GM19099 (cell line): Measurements from ENCODE around the gene LGSN.

Experiments
- POLR2A ChIP-seq: IDR thresholded peaks from 3 replicates; pipeline ENCODE4 v1.6.1; 2011; ENCODE audit warnings: low read depth; ENCODE audit not compliant: insufficient read length; ENCODE audit errors: extremely low read depth

The LGSN gene

GRCh38 chr6:63313111-63313510 is 6.7 kb downstream of the LGSN start:
- no peak for TF ChIP-seq POLR2A

DNA sequence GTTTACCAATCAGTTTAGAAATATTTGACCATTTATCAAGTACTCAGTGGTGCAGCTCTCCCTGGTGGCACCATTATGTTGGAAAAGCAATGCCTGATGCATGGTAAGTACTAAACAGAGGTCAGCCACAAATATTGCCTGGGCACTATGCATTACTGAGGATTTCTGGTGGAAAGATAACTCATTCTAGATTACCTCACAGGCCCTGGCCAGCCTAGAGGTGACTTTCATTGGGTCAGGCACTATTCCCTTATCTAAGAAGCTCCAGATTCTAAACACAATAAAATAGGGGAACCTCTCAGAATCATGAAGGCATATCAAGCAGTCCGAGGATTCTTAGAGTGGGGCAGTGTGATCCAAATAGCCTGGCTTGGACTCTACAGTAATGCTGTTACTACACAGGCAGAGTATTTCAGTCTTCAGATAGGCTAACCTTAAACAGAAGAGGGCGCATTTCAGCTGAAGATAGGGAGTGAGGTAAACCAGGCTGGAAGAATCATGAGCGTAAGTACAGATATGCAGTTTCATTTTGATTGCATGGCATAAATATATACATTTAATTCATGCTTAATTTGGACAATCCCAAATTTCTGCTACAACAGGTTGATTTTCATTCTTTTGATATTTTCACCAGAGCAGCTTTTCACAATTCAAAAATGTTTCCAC is 12.1 kb downstream of the LGSN start:
- no peak for TF ChIP-seq POLR2A

DNA sequence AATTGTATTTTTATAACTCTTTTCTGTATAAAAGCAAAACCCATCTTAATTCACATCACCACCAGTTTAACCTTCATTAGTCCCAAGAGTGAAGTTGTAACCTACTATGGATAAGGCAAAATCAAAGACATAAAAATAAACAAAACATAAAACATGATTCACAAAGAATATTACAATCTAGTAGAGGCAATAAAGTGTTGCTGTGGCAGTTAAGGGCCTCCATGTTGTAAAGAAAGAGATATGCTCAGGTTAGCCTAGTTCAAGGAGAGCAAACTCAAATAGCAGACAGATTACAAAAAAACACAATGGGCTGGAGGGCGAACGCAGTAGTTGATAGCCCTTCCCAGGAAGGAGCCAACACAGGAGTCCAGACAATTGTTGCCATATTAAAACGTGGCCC is 13.4 kb downstream of the LGSN start:
- no peak for TF ChIP-seq POLR2A

GRCh38 chr6:63305277-63305676 is 14.5 kb downstream of the LGSN start:
- TF ChIP-seq POLR2A, result no peak

GRCh38 chr6:63303476-63303875 is 16.3 kb downstream of the LGSN start:
- no peak for TF ChIP-seq POLR2A

DNA sequence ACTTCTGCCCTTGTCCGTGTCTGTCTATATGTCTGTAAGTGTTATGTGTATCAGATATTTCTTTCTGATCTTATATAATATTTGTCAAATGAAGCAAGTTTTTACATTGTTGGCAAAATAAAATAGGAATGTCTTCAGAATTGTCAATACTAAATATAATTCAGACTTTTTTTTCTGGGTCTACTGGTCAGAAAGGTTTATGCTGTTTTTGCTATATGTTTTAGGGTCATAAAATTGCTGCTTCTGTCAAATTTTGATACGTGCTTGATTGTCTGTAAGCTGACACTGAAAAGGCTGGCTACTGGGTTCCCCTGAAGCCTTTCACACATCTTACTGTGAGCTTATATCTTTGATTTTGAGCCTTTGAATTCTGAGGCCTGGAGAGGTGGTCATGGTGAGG is 20.1 kb downstream of the LGSN start:
- TF ChIP-seq POLR2A, result no peak

- no peak for TF ChIP-seq POLR2A
Observed at GRCh38 chr6:63295553-63296194, 24.1 kb downstream of the LGSN start.

GRCh38 chr6:63290492-63291058 is 29.2 kb downstream of the LGSN start:
- TF ChIP-seq POLR2A, result no peak

GRCh38 chr6:63289269-63289872 is 30.4 kb downstream of the LGSN start:
- no peak for TF ChIP-seq POLR2A

GRCh38 chr6:63280639-63281180 is 39.1 kb downstream of the LGSN start:
- TF ChIP-seq POLR2A, result no peak

DNA sequence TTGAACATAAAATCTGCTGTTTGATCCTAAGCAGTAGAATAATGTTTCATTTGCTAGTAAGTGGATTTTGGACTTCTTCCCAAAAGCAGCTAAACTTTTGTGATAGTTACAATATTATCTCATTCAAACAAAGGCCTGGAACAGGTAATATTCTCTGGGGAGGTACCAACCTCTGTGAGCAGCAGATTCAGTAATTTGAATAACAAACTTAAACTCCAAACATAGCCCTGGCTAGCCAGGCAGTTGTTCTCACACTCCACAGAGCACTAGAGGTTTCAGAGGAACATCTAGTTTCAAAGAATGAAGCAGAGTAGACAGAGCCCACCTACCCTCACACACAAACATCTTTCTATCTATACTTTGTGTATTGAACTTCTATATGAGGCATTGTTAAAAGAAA is 40.9 kb downstream of the LGSN start:
- no peak for TF ChIP-seq POLR2A

GRCh38 chr6:63275953-63276352 is 43.8 kb downstream of the LGSN start:
- TF ChIP-seq POLR2A, result no peak

- no peak for TF ChIP-seq POLR2A
Observed at GRCh38 chr6:63272397-63272796, 47.4 kb downstream of the LGSN start.

DNA sequence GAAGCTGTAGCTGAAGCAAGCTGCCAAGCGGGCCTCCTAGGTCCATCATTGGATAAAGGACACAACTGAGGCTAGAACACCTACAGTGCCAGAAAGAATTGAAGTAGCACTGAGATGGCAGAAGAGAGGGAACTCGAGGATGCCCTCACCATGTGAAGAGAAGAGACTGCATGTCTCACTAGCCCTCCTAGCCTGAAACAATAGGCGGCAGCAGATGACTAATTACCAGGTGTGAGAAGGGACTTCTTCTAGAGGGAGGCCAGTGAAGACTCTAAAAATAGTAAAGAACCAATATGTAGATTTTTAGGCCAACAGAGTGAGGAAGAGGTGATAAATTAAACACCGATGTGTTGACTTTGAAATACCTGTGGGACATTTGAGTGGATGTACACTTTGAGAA is 50.3 kb downstream of the LGSN start:
- TF ChIP-seq POLR2A, result no peak

DNA sequence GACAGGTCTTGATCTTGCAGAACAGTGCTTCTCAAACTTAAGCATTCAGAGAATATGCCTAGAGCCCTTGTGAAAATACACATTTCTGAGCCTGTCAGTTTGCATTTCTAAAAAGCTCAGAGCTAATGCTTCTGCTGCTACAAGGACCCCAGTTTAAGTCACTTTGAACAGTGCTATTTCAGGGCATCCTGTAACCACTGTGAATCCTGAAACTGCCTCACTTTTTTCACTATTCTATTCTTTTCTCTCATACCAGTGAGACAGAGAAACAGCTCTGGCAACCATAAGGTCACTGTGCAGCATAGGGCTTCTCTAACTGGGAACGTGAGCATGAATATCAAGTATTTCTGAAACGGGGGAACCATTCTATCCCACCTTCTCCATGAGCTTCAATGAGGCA is 51.2 kb downstream of the LGSN start:
- TF ChIP-seq POLR2A, result no peak

DNA sequence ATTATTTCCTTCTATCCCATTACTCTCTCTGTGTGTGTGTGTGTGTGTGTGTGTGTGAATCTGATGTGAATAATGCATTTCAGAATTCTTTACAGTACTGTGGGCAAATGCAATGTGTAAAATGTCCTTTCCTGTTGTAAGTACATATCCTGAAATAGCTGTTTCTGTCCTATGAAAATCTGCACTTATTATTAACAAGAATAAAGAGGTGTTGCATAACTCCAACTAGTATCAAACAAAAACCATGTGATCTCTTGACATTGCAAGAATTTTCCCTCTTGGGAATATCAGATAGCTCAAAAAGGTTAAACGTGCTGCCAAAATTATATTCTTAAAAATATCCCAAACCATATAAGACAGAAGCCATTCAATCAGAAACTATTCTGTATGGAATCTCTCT is 52.0 kb downstream of the LGSN start:
- TF ChIP-seq POLR2A, result no peak
